NCI-H2227 (cell line): ENCODE results near the gene LYPD6B.

Source experiments
- DNase-seq: peaks from one replicate; lab custom pipeline; 2025; ENCODE audit not compliant: unreplicated experiment; lab: John Stamatoyannopoulos, UW

LYPD6B gene

DNA sequence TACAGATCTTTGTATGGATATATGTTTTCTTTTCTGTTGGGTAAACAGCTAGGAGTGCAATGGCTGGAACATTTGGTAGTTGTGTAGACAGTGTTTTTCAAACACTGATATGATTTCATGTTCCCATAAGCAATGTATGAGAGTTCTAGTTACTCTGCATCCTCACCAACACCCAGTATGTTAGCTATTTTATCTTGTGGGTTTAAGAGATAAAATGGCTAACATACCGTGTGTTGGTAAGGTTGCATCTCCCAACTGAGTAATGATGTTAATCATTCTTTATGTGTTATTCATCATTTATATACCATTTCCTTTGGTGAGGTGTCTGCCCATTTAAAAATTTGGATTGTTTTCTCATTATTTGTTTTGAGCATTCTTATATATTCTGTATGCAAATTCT, 65.7 kb downstream of the LYPD6B start:
- DNase-seq, result no peak

DNA sequence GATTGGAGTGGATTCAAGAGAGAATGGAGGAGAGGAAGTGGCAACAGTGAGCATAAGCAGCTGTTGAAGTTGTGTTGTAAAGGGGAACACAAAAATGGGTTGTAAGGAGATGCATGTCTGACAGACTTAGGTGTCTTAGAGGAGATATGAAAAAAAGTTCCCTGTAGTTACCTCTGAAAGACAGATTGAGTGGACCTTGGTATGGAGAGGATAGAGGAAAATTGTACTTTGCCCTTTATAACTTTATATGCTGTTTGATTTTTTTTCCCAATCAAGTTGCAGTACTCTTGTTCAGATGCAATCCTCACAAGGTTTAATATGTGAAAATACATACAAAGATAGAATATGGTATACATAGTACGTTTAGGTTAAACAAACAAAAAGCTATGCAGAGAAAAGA, 73.6 kb downstream of the LYPD6B start:
- no peak for DNase-seq

DNA sequence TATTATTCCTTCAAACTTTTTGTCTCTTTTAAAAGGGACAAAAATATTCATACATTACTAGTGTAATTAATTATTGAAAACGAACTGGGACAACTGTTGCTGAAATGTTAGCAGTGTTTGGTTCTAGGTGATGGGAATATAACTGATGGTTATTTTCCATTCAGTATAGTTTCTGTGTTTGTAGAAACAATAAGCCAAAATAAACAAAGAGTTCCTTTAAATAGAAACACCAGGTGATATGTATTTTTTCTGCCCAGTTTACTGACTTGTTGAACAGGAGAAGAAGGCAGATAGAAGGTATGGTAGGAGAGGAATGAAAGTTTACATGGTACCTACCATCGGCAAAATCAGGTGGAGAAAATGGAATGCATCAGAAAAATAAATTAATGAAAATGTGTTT, 74.2 kb downstream of the LYPD6B start:
- DNase-seq, result no peak

- DNase-seq, result no peak
Measured at GRCh38 chr2:149115781-149116180, 77.3 kb downstream of the LYPD6B start.

- DNase-seq, result peak; percentile 52
Measured at GRCh38 chr2:149119368-149119767, 80.9 kb downstream of the LYPD6B start.

DNA sequence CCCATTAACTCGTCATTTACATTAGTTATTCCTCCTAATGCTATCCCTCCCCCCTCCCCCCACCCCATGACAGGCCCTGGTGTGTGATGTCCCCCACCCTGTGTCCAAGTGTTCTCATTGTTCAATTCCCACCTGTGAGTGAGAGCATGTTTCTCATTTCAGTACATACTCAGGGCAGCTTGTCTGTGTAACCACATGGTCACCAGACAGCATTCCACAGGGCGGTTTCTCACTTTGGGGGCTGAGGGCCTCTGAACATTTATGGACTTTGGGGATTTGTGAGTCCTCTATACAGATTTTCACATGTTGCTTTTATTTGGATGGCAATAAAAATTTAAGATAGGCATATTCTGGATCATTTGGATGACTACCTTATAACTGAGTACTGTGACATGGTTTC, 84.0 kb downstream of the LYPD6B start:
- DNase-seq, result no peak

- DNase-seq, result no peak
Measured at GRCh38 chr2:149125031-149125725, 86.7 kb downstream of the LYPD6B start.

GRCh38 chr2:149129433-149129832, 90.9 kb downstream of the LYPD6B start:
- no peak for DNase-seq

DNA sequence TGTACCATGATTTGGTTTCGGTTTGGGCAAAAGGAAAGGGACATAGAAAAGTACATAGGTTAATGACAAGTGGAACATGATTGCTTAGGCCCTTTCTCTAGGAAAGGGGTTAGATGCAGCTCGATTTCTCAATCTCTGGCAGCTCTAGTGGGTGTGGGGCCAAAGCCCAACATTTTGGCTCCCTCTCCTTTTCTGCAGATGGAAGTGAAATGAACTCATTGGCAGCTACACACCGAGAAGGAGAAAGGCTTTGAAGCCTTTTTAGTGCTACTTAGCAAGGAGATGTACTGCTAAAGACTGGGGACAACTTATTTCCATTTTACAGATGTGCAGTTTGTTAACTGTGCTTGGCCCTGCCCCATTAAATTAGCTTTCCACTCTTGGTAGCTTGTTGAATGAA, 93.8 kb downstream of the LYPD6B start:
- DNase-seq, result no peak

DNA sequence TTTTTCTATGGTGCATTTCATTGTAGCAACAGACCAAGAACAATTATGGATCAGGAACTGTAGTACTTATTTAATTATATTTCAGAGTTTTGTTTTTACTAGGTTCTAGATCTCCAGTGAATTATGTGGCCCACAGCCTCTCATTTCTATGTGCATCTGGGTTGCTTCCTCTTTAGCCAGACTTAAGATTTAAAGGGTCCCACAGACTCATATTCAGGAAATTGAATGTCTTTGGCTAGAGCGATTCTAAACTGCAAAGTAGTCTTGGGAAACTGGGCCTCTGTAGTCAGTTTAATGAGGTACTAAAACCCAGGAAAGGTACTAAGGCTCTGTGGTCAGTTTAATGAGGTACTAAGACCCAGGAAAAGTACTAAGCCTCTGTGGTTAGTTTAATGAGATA, 94.4 kb downstream of the LYPD6B start:
- DNase-seq, result no peak

- no peak for DNase-seq
Measured at GRCh38 chr2:149134335-149134923, 95.9 kb downstream of the LYPD6B start.

DNA sequence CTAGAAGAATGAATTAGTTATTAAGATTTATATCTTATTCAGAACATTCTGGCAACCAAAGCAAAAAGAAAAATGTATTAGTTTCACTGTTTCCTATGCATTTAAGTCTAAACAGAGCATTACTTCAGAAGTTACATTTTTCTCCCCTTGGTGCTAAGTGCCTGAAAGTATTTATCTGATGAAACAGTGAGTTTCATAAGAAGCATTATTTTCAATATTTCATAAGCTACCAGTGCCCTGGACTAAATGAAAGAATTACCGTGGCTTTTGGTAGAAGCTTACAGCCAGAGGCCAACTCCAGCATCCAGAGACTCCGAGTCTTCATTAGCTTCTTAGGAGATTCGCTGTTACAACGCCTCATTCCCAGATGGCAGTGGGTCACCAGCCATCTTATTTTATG, 97.6 kb downstream of the LYPD6B start:
- DNase-seq, result no peak

- DNase-seq, result no peak
Measured at GRCh38 chr2:149141046-149141445, 102.5 kb downstream of the LYPD6B start.

- DNase-seq, result no peak
Measured at GRCh38 chr2:149143734-149144133, 105.2 kb downstream of the LYPD6B start.

DNA sequence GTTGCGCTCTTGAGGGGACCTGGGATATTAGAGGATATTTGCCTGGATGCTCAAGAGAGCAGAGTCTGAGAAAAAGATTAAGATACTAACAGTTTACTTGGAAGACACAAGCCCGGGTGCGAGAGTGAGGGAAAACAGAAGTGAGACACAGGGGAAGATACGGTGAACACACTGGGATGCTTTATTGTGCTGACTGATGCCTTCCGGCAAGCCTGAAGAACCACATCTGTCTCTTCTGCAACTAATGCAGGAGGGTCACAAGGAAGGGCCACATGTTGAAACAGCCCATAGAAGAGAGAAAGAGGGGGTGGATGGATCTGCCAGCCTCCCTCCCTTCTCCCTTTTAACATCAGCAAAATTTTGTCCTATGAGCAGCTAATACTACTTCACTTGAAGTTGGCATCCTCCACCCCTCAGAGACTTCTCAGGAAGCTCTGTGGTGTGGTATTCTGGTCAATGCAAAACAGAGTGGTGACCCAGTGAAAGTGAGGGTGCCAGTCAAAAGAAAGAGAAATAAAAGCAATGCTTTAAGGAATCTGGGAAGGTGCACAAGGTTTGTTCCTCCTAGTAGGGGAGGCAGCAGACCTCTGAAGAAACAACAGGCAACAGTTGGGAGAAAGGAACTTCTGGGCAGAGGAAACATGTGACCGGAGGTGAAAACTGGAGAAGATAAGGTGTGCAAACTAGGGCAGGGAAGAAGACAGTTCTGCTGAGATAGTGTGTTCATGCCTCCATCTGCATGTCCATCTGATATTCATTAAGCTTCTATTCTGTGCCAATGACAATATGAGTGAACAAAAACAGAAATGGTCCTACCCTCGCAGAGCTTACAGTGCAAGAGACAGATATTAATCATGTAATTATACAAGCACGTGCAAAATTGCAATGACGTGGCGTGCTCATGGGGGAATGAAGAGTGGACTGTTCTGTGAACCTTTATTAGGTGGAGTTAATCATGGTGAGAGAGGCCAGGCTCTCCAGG, 107.1 kb downstream of the LYPD6B start:
- no peak for DNase-seq

DNA sequence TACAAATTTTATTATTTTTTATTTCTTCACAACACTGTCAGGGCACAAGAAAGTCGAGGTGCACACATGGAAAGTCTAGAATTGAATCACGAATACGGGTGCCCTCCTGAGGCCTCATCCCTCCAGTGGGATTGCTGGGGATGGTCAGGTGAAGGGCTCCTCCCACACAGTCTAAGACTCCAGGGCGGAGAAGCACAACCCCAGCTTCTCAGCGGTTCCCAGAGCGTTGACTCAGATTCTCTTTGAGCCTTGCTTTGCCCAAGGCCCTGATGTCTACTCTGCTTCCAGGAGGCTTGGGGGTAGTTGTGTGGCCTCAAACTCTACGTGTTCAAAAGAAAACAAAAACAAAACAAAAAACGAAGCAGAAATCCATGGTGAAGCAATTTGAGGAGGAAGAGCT, 108.4 kb downstream of the LYPD6B start:
- DNase-seq, result no peak

DNA sequence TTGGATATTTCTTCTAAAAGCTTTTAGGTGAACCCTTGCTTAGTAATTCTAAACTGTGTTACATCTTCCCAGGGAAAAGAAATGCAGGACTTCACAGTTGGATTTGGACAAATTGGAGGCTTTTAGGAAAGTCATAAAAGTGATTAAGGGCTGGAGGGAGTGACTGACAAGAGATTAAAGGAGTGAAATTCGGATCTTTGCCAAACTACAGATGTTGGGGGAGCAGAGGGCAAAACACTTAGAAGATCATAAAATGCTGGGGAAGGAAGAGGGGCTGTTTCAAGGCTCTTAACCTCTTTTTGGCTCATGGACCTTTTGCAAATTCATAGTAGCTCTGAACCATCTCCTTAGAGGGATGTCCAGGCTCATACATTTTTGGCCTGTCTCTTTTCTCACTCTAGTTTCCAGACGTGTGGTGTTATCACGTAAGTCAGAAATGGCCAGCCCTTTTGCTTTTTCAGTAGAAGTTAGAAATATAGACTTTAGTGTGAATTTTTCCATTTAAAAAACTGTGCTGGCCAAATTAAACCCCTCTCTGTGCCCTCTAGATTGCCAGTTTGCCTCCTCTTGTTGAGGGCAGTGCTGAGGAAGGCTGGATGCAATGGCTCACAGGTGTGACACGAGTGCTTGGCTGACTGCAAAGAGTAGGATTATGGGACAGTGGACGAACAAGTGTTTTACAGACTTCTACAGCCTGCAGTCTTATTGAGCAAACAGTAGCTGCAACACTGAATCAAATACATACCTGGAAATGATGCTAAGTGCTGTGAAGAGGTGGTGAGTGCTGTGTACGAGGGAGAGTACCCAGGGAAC, 109.9 kb downstream of the LYPD6B start:
- DNase-seq, result peak; percentile 69

- no peak for DNase-seq
Measured at GRCh38 chr2:149149007-149149297, 110.5 kb downstream of the LYPD6B start.

GRCh38 chr2:149152469-149152953, 114.0 kb downstream of the LYPD6B start:
- no peak for DNase-seq

DNA sequence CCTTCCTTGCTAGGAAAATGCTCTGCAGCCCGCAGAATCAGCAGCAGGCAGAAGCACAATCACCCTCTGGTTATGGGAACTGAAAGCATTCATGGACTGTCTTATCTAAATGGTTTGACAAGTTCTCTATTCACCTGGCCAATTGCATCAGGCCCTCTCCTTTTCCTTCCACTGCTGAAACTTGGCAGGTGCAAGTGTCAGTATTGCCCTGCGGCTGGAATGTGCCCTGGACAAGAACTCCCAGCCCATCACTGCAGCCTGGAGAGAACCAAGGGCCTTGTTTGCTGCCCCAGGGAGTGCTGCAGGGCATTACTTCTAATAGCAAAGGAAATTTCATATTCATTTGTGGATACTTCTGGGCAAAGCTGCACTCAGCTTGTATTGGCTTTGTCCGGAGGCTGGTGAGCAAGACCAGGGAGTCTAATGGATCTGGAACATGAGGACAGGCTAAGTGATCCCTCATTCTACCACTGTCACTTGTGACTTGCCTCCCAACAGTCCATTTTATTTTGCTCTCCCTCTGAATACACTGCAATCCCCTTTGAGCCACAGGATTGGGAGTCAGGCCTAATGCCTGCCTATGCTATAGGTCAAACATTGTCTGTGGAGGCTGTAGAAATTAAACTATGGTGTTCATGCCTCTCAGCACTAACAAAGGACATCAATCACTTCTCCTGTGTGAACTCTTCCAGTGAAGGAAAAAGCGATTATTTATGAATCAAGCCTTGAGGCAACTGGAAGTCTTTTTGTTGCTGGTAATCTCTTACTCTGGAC, 116.9 kb downstream of the LYPD6B start:
- DNase-seq, result no peak
